Measurements from ENCODE around the gene THAP7.

The THAP7 gene

DNA sequence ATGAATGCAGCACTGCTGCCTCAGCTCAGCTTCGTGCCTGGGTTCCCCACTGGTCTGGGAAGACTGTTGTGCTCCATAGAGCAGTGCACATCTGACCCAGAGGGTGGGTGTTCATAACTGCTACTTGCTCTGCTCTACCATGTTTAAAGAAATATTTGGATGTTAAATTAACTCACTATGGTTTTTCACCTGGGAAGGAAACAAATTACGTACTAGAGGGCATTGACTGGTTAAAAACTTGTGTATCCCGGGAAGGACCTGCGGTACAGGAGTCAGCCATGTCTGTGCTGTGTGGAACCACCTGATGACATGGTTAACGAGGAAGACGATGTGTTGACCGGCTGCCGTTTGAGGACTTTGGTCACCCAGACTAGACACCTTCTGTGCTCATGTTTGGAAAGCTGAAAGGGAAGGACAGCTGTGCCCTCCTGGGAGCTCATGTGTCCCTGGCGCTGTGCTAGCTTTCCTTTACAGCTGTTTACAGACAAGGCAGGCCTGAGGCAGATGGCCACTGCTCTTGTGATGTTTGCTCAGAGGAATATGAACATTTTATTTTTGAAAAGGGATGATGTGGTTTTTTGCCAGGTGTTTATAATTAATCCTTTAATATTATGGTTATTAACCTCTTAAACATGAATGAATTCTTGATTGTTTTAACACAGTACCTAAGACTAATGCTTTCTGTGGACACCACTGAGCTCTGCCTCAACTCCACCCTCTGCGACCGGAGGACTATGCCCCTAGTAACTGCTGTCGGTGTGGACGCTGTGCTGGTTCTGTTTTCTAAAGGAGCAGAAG, 49.2 kb downstream of the THAP7 start:
- no peaks in the 10 kb centered on the region for H3K27me3 ChIP-seq (ENCODE audit: control insufficient read depth in 1 of 2, insufficient read depth in 2 of 2, low read length in 2 of 2)
- peak overlapping the region; percentile 75 for H3K27ac ChIP-seq (ENCODE audit: low read depth, low read length)
- peaks cover 11 to 29% of the 10 kb centered on the region in 2 donors for H3K36me3 ChIP-seq (ENCODE audit: control insufficient read depth in 1 of 2, insufficient read depth in 2 of 2, low read length in 2 of 2)
- H3K4me3 ChIP-seq (ENCODE audit: low read depth in 1 of 2, low read length in 2 of 2), result peak overlapping the region; percentile 30 to 50
- H3K9me3 ChIP-seq (ENCODE audit: control insufficient read depth in 1 of 2, low read length in 2 of 2), result no peaks in the 10 kb centered on the region
- peak overlapping the region; percentile 32 to 36 for H3K9ac ChIP-seq (ENCODE audit: low read depth in 1 of 2, low read length in 2 of 2)
- peaks cover 61 to 83% of the 10 kb centered on the region in 2 donors for H3K4me1 ChIP-seq (ENCODE audit: control insufficient read depth in 1 of 2, insufficient read depth in 2 of 2, low read length in 2 of 2)

DNA sequence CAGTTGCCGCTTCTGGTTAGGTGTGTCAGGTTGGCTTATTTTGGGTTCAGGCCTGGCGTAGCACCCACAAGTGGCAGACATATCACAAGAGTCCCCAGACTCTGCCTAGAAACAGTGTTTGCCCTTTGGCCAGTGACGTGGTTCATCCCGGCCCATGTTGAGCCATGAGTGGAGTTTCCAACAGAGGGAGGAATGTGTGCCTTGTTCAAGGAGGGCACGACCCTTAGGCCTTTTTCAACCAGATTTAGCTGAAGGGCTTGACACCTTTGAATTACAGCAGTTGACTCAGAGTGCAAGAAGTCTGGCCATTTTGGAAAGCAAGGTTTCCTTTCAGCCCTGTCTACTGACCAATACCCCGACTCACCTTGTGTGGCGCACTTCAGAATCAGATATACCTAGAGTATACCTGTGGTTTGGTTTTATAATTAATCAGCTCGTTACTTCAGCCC, 50.0 kb downstream of the THAP7 start:
- peak overlapping the region; percentile 75 for H3K27ac ChIP-seq (ENCODE audit: low read depth, low read length)
- H3K9me3 ChIP-seq (ENCODE audit: control insufficient read depth in 1 of 2, low read length in 2 of 2), result no peaks in the 10 kb centered on the region
- H3K4me1 ChIP-seq (ENCODE audit: control insufficient read depth in 1 of 2, insufficient read depth in 2 of 2, low read length in 2 of 2), result peaks cover 63 to 86% of the 10 kb centered on the region in 2 donors
- no peaks in the 10 kb centered on the region for H3K27me3 ChIP-seq (ENCODE audit: control insufficient read depth in 1 of 2, insufficient read depth in 2 of 2, low read length in 2 of 2)
- peaks cover 11 to 29% of the 10 kb centered on the region in 2 donors for H3K36me3 ChIP-seq (ENCODE audit: control insufficient read depth in 1 of 2, insufficient read depth in 2 of 2, low read length in 2 of 2)
- H3K9ac ChIP-seq (ENCODE audit: low read depth in 1 of 2, low read length in 2 of 2), result peak overlapping the region; percentile 32 to 36
- H3K4me3 ChIP-seq (ENCODE audit: low read depth in 1 of 2, low read length in 2 of 2), result peak overlapping the region in 1 of 2 donors; percentile 50

DNA sequence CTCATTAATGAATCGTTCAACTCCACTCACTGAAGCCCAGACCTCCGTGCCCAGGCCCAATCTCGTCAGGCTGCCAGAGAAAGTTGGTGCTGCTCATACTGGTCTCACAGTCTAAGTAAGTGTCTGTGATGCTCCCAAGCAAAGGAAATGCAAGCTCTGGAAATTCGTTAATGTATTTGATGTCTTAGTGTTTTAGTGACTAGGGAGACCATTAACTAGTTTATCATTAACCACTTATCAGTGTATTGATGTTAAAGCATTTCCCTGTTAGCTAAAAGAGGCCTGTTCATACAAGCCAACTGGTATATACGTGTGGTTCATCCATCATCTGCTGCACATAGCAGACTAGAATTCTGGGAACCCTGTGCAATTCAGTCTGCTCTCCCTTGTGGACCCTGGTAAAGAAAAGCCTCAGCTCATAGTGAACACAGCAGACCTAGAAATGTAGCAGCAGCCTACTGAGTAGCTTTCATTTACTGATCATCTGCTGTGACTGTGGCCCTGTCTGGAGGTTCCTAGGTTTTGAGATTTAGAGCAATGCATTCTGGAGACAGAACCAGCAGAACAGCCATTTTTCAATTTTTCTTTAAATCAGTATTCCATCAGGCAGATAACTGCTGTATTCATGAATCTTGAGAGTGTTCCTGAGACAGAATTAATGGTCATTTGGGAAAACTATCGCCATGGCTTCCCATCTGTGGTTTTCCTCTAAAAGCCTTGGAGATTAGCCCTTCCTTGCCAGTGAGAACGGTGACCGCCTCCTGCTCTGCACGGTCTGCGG, 50.6 kb downstream of the THAP7 start:
- Histone ChIP-seq H3K9me3 (ENCODE audit: control insufficient read depth in 1 of 2, low read length in 2 of 2) (no peaks in the 10 kb centered on the region), H3K27me3 (ENCODE audit: control insufficient read depth in 1 of 2, insufficient read depth in 2 of 2, low read length in 2 of 2) (no peaks in the 10 kb centered on the region), H3K27ac (ENCODE audit: low read depth, low read length) (peak overlapping the region; percentile 75), H3K4me3 (ENCODE audit: low read depth in 1 of 2, low read length in 2 of 2) (peak overlapping the region; percentile 30 to 51), H3K36me3 (ENCODE audit: control insufficient read depth in 1 of 2, insufficient read depth in 2 of 2, low read length in 2 of 2) (peaks cover 11 to 30% of the 10 kb centered on the region in 2 donors), H3K4me1 (ENCODE audit: control insufficient read depth in 1 of 2, insufficient read depth in 2 of 2, low read length in 2 of 2) (peaks cover 67 to 86% of the 10 kb centered on the region in 2 donors), H3K9ac (ENCODE audit: low read depth in 1 of 2, low read length in 2 of 2) (peak overlapping the region; percentile 26 to 33)

DNA sequence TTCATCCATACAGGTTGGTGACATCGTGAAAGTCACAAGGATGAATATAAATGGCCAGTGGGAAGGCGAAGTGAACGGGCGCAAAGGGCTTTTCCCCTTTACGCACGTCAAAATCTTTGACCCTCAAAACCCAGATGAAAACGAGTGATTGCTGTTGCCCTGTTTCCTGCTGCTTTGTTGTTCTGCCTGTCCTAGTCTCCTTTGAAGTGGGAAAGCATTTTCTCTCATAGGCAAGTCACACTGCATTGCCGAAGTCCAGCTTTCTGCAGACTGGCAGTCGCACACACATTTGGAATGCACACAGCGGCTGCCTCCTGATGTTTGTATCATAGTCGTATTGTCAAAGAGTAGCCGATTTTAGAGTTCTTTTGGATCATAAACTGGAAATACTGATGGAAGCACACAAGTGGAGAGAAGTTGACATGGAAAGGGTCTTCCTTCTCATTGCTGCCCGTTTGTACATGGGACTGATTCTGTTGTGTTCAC, 52.2 kb downstream of the THAP7 start:
- Histone ChIP-seq H3K9ac (ENCODE audit: low read depth in 1 of 2, low read length in 2 of 2) (no peak overlapping the region), H3K27me3 (ENCODE audit: control insufficient read depth in 1 of 2, insufficient read depth in 2 of 2, low read length in 2 of 2) (no peaks in the 10 kb centered on the region), H3K4me3 (ENCODE audit: low read depth in 1 of 2, low read length in 2 of 2) (no peak overlapping the region), H3K36me3 (ENCODE audit: control insufficient read depth in 1 of 2, insufficient read depth in 2 of 2, low read length in 2 of 2) (peaks cover 11 to 35% of the 10 kb centered on the region in 2 donors), H3K4me1 (ENCODE audit: control insufficient read depth in 1 of 2, insufficient read depth in 2 of 2, low read length in 2 of 2) (peaks cover 76 to 88% of the 10 kb centered on the region in 2 donors), H3K9me3 (ENCODE audit: control insufficient read depth in 1 of 2, low read length in 2 of 2) (no peaks in the 10 kb centered on the region), H3K27ac (ENCODE audit: low read depth, low read length) (no peak overlapping the region)
